ENCODE results near the gene SRP9.
"Not testable (repeated sequence)": the region's sequence is repeated elsewhere in the genome, so short reads cannot be mapped to it uniquely, and the experiment has no call there.

Gene SRP9

GRCh38 chr1:225813214-225813964 is 35.8 kb downstream of the SRP9 start:
- H3K27me3 Mint-ChIP-seq = no peaks in the 10 kb centered on the region
- no peak overlapping the region for H3K4me3 Mint-ChIP-seq
- no peak overlapping the region for H3K27ac Mint-ChIP-seq
- H3K4me1 Mint-ChIP-seq (ENCODE audit: low read depth) = peaks cover 24% of the 10 kb centered on the region
- H3K36me3 Mint-ChIP-seq (ENCODE audit: low read depth) = no peaks in the 10 kb centered on the region
- H3K9me3 Mint-ChIP-seq = no peaks in the 10 kb centered on the region

- H3K9me3 Mint-ChIP-seq = no peaks in the 10 kb centered on the region
- H3K4me3 Mint-ChIP-seq = no peak overlapping the region
- no peaks in the 10 kb centered on the region for H3K27me3 Mint-ChIP-seq
- H3K27ac Mint-ChIP-seq = no peak overlapping the region
- H3K36me3 Mint-ChIP-seq (ENCODE audit: low read depth) = no peaks in the 10 kb centered on the region
- H3K4me1 Mint-ChIP-seq (ENCODE audit: low read depth) = peaks cover 21% of the 10 kb centered on the region
Measured at GRCh38 chr1:225814381-225814780, 36.8 kb downstream of the SRP9 start.

GRCh38 chr1:225815090-225815489 is 37.5 kb downstream of the SRP9 start:
- not testable (repeated sequence) for H3K36me3 Mint-ChIP-seq (ENCODE audit: low read depth); H3K27me3 Mint-ChIP-seq; H3K4me3 Mint-ChIP-seq; H3K9me3 Mint-ChIP-seq; H3K27ac Mint-ChIP-seq
- H3K4me1 Mint-ChIP-seq (ENCODE audit: low read depth) = peaks cover 15% of the 10 kb centered on the region

DNA sequence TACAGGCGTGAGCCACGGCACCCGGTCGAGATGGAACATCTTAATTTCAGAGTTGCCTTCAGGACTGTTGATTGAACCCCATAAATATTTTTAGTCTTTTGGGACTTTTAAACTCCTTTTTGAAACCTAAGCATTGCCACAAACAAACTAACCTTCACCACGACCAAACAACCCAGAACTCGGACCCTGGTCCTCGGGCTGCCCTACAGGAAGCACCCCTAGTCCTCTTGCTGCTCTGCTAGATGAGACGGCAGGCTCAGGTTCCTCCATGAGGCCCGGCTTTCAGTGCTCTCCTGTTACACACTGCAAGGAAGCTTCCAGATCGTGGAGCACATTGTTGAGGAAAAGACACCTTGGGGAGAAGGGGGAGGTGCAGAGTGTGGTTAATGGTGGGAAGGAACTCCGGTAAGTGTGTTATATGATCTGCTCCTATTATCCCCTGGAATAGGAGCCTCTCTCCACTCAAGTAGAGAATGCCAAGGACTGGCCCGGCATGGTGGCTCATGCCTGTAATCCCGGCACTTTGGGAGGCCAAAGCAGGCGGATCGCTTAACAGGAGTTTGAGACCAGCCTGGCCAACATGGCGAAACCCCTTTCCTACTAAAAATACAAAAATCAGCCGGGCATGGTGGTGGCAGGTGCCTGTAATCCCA is 38.0 kb downstream of the SRP9 start:
- no peak overlapping the region for H3K4me3 Mint-ChIP-seq

DNA sequence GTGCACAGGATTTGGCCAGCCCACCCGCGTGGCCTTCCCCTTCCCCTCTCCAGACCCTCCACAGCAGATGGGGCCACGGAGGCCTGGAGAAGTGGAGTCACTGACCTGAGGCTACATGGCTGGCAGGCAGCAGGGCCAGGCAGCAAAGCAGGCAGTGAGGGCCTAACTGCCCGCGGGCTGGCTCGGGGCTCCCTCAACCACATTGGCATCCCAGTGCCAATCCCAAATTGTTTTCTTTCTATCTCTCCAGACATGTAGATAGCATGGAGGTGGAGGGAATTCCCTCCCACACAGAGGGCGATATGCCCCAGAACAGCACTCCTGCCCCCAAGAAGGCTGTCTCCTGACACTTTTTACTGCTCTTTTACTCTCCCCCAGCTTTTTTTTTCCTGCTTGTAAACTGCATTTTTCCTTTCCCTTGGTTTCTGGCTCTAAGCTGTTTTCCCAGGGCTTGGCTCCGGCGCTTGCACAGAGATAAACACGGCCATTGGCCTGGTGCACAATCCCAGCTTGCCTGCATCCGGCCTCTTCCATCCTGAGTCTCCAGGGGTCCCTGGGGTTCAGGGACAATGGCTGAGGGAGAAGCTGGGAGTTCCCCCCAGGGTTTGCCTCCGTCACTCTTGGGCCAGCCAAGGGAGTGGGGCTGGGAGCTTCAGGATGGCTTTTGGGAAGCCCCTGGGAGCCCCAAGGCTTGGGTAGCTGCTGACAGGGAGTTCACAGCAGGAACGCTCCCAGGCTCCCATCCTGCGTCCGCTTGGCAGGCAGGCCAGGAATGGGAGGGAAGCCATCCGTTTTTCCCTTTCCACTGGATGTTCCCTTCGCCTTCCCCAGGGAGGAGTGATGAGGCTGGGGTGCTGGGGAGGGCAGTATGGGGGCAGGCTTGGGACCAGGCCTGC is 39.3 kb downstream of the SRP9 start:
- Mint-ChIP-seq H3K27me3 (no peaks in the 10 kb centered on the region), H3K4me3 (no peak overlapping the region), H3K9me3 (no peaks in the 10 kb centered on the region), H3K4me1 (ENCODE audit: low read depth) (peaks cover 7% of the 10 kb centered on the region), H3K36me3 (ENCODE audit: low read depth) (no peaks in the 10 kb centered on the region), H3K27ac (no peak overlapping the region)

More for the DNA sequence above, 38.0 kb downstream of the SRP9 start:
- Mint-ChIP-seq H3K4me1 (ENCODE audit: low read depth) (peaks cover 12% of the 10 kb centered on the region), H3K36me3 (ENCODE audit: low read depth) (no peaks in the 10 kb centered on the region), H3K9me3 (no peaks in the 10 kb centered on the region), H3K27me3 (no peaks in the 10 kb centered on the region), H3K27ac (no peak overlapping the region)

DNA sequence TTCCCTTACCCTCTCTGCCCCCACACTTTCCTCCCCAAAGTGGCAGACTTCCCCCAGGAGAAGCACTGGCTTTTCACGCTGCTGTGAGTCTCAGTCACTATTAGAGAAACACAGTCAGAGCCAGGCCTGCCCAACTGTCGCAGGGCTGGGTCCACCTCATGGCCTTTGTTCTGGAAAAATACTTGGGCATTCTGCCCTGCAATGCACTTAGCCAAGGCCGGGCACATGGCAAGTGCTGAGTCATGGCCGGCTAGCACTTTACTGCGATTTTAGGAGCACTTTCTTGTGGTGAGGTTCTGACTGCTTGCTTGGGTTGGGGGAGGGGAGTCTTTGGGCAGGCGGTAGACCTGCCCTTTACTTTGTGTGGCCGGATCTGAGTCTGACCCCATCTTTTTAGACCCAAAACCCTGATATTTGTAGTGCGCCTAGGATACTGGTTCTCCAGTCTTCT is 40.0 kb downstream of the SRP9 start:
- H3K36me3 Mint-ChIP-seq (ENCODE audit: low read depth) = no peaks in the 10 kb centered on the region
- no peak overlapping the region for H3K4me3 Mint-ChIP-seq
- peak overlapping the region; percentile 6 for H3K27ac Mint-ChIP-seq
- H3K4me1 Mint-ChIP-seq (ENCODE audit: low read depth) = peaks cover 7% of the 10 kb centered on the region
- no peaks in the 10 kb centered on the region for H3K9me3 Mint-ChIP-seq
- H3K27me3 Mint-ChIP-seq = no peaks in the 10 kb centered on the region

GRCh38 chr1:225818229-225818628 is 40.6 kb downstream of the SRP9 start:
- no peak overlapping the region for H3K27ac Mint-ChIP-seq
- no peak overlapping the region for H3K4me3 Mint-ChIP-seq
- H3K9me3 Mint-ChIP-seq = no peaks in the 10 kb centered on the region
- no peaks in the 10 kb centered on the region for H3K36me3 Mint-ChIP-seq (ENCODE audit: low read depth)
- no peaks in the 10 kb centered on the region for H3K27me3 Mint-ChIP-seq
- H3K4me1 Mint-ChIP-seq (ENCODE audit: low read depth) = peaks cover 7% of the 10 kb centered on the region

DNA sequence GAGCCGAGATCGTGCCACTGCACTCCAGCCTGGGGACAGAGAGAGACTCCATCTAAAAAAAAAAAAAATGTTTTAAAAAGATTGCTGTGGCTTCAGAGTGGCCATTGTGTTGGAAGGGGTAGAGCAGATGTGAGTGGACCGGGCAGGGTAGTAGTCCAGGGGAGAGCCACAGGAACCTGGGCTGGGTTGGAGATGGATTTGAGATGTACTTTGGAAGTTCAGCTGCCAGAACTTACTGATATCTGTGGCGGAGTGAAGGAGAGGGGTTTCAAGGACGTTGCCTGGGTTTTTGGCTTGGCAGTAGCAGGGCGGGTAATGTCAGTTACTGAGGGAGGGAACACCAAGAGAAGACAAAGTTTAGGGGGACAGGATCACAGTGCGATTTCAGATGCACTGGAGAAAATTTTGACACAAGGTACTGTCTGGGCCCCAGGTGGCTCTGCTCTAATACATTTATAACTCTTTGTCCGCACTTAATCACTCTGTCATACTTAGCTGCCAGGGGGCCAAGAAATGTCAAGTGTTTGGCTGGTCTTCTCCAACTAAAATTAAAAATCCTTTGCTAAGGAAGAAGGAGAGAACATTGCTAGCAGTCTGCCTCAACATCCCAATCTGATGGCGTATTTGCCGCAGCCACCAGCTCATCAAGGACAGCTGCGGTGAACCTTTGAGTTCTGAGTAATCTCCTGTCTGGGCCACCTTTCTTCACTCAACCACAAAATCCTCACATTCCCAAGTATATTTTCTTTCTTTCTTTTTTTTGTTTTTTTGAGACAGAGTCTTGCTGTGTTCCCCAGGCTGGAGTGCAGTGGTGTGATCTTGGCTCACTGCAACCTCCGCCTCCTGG is 41.9 kb downstream of the SRP9 start:
- Mint-ChIP-seq H3K36me3 (ENCODE audit: low read depth) (no peaks in the 10 kb centered on the region), H3K4me3 (no peak overlapping the region), H3K9me3 (no peaks in the 10 kb centered on the region), H3K27ac (no peak overlapping the region), H3K27me3 (no peaks in the 10 kb centered on the region), H3K4me1 (ENCODE audit: low read depth) (peaks cover 7% of the 10 kb centered on the region)

- no peaks in the 10 kb centered on the region for H3K36me3 Mint-ChIP-seq (ENCODE audit: low read depth)
- H3K4me3 Mint-ChIP-seq = no peak overlapping the region
- H3K9me3 Mint-ChIP-seq = no peaks in the 10 kb centered on the region
- H3K27ac Mint-ChIP-seq = no peak overlapping the region
- H3K4me1 Mint-ChIP-seq (ENCODE audit: low read depth) = peaks cover 7% of the 10 kb centered on the region
- no peaks in the 10 kb centered on the region for H3K27me3 Mint-ChIP-seq
Measured at GRCh38 chr1:225820522-225821120, 43.0 kb downstream of the SRP9 start.

DNA sequence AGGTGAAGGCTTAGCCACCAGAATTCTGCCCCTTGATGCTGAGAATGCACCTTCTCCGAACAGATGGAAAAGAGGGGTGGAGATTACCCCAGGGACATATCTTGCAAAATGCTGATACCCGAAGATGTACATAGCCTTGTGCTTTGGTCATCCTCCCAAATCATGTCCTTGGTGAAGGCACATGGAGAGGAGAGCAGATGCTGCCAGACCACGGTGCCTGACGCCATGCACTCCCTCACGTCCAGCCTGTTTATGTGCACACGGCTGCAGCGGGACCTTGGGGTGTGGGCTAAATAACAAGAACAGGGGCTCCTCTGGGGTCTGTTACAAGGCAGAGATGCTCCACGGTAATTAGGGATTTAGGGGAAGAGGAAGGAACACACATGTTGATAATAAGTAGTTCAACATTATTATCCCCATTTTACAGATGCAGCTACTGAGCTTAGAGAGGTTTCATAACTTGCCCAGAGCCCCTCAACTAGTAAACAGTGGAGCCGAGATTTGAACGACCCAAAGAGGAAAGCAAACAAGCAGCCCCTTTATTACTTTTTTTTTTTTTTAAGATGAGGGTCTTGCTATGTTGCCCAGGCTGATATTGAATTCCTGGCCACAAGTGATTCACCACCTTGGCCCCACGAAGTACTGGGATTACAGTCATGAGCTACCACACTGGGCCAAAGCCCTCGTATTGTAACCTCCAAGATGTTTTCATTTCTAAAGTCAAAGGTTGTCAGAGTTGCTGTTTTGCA is 45.2 kb downstream of the SRP9 start:
- Mint-ChIP-seq H3K9me3 (no peaks in the 10 kb centered on the region), H3K4me3 (no peak overlapping the region), H3K4me1 (ENCODE audit: low read depth) (peaks cover 4% of the 10 kb centered on the region), H3K27ac (no peak overlapping the region), H3K36me3 (ENCODE audit: low read depth) (no peaks in the 10 kb centered on the region), H3K27me3 (no peaks in the 10 kb centered on the region)

- Mint-ChIP-seq H3K4me3 (no peak overlapping the region), H3K27ac (no peak overlapping the region), H3K27me3 (no peaks in the 10 kb centered on the region), H3K4me1 (ENCODE audit: low read depth) (no peaks in the 10 kb centered on the region), H3K9me3 (no peaks in the 10 kb centered on the region), H3K36me3 (ENCODE audit: low read depth) (no peaks in the 10 kb centered on the region)
Measured at GRCh38 chr1:225823811-225824261, 46.2 kb downstream of the SRP9 start.

GRCh38 chr1:225824533-225824941 is 46.9 kb downstream of the SRP9 start:
- no peaks in the 10 kb centered on the region for H3K9me3 Mint-ChIP-seq
- H3K4me3 Mint-ChIP-seq = no peak overlapping the region
- H3K36me3 Mint-ChIP-seq (ENCODE audit: low read depth) = no peaks in the 10 kb centered on the region
- no peaks in the 10 kb centered on the region for H3K4me1 Mint-ChIP-seq (ENCODE audit: low read depth)
- no peak overlapping the region for H3K27ac Mint-ChIP-seq
- H3K27me3 Mint-ChIP-seq = no peaks in the 10 kb centered on the region

DNA sequence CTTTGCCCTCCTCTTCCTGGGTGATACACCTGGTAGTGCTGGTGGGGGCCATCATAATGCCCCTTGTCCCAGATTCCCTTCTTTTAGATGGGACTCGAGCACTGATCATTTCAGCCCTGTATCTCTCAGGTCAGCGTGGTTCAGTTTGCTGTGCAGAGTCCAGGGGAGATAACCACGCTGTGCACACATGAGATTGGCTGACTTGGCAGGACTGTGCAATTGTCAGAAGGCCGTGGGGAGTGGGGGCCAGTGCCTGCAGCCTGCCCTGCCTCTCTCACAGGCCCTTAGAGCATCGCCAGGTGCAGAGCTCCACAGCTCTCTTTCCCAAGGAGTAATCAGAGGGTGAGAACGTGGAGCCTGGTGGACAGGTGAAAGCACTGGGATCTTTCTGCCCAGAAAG is 47.5 kb downstream of the SRP9 start:
- no peaks in the 10 kb centered on the region for H3K27me3 Mint-ChIP-seq
- no peaks in the 10 kb centered on the region for H3K9me3 Mint-ChIP-seq
- no peaks in the 10 kb centered on the region for H3K4me1 Mint-ChIP-seq (ENCODE audit: low read depth)
- H3K4me3 Mint-ChIP-seq = no peak overlapping the region
- no peak overlapping the region for H3K27ac Mint-ChIP-seq
- no peaks in the 10 kb centered on the region for H3K36me3 Mint-ChIP-seq (ENCODE audit: low read depth)

Data from stimulated activated naive CD8-positive, alpha-beta T cell treated with anti-CD3 and anti-CD28 coated beads, Interleukin-15, Interleukin-2, amounts not matched to agents 100 ng/mL and 50 ng/mL, for 24 hours (primary cell).